ENCODE results near the gene AGAP5. TPM values are rescaled to one million over a fixed set of nuclear protein-coding genes. Genes with fewer than 3 reads are reported as not detected.
A peak's percentile ranks its signal among the peaks of the same experiment; 100 is the strongest.

Gene AGAP5
- total and polyA plus RNA-seq, 2 of the 13 experiments (the other 11 are each of a cell fraction or from before 2014, with no cell fraction given), result 5.3 to 7.9 TPM

- peak; percentile 18; the same call in 1 of the 2 replicates for TF ChIP-seq MEIS1 (CRISPR knock-in tag; IDR thresholded peaks at IDR 0.05; ENCODE audit: borderline replicate concordance)
- peak; percentile 64 for TF ChIP-seq ZFX (CRISPR knock-in tag; IDR thresholded peaks at IDR 0.05; ENCODE audit: low read depth)
- TF ChIP-seq ZSCAN9 (CRISPR knock-in tag; IDR thresholded peaks at IDR 0.05; ENCODE audit: borderline replicate concordance), result no peak
- TF ChIP-seq MYNN (CRISPR knock-in tag; IDR thresholded peaks at IDR 0.05; ENCODE audit: low read depth), result no peak
- TF ChIP-seq ZNF891 (CRISPR knock-in tag; IDR thresholded peaks at IDR 0.05), result no peak
- no peak for TF ChIP-seq ZNF282 (IDR thresholded peaks at IDR 0.05; ENCODE audit: partially characterized antibody)
- no peak for TF ChIP-seq ZNF354B (CRISPR knock-in tag; IDR thresholded peaks at IDR 0.05)
- TF ChIP-seq ZFYVE20 (CRISPR knock-in tag; IDR thresholded peaks at IDR 0.05; ENCODE audit: borderline replicate concordance, low read depth), result no peak
- no peak for TF ChIP-seq ZNF770 (CRISPR knock-in tag; IDR thresholded peaks at IDR 0.05)
- no peak for TF ChIP-seq PBX3 (CRISPR knock-in tag; IDR thresholded peaks at IDR 0.05; ENCODE audit: borderline replicate concordance)
- TF ChIP-seq NFIC (IDR thresholded peaks at IDR 0.05; ENCODE audit: low read length), result peak; percentile 59; the same call in 1 of the 2 replicates
- no peak for TF ChIP-seq ZNF326 (CRISPR knock-in tag; IDR thresholded peaks at IDR 0.05; ENCODE audit: borderline replicate concordance)
- no peak for TF ChIP-seq CBFB (CRISPR knock-in tag; IDR thresholded peaks at IDR 0.05)
- no peak for TF ChIP-seq RORA (CRISPR knock-in tag; IDR thresholded peaks at IDR 0.05)
- 0 out of 2 replicates have a peak, but pooled peaks have one; percentile 41 for TF ChIP-seq ZNF331 (CRISPR knock-in tag; IDR thresholded peaks at IDR 0.05)
- TF ChIP-seq ZNF496 (CRISPR knock-in tag; IDR thresholded peaks at IDR 0.05; ENCODE audit: insufficient replicate concordance), result no peak
- TF ChIP-seq ZNF780A (CRISPR knock-in tag; IDR thresholded peaks at IDR 0.05), result no peak
- TF ChIP-seq HOXD1 (CRISPR knock-in tag; IDR thresholded peaks at IDR 0.05), result no peak
- peak; percentile 93 for TF ChIP-seq PATZ1 (CRISPR knock-in tag; IDR thresholded peaks at IDR 0.05)
- TF ChIP-seq ZNF101 (CRISPR knock-in tag; IDR thresholded peaks at IDR 0.05; ENCODE audit: borderline replicate concordance, low read depth), result no peak
- TF ChIP-seq ZNF773 (CRISPR knock-in tag; IDR thresholded peaks at IDR 0.05; ENCODE audit: borderline replicate concordance), result no peak
- TF ChIP-seq BRCA1 (CRISPR knock-in tag; IDR thresholded peaks at IDR 0.05), result no peak
- no peak for TF ChIP-seq SNAPC5 (CRISPR knock-in tag; IDR thresholded peaks at IDR 0.05; ENCODE audit: borderline replicate concordance)
- TF ChIP-seq ZNF678 (CRISPR knock-in tag; IDR thresholded peaks at IDR 0.05), result no peak; the same call in 1 of the 2 replicates
- no peak for TF ChIP-seq RFXAP (CRISPR knock-in tag; IDR thresholded peaks at IDR 0.05; ENCODE audit: borderline replicate concordance)
- TF ChIP-seq ZNF598 (CRISPR knock-in tag; IDR thresholded peaks at IDR 0.05; ENCODE audit: borderline replicate concordance), result peak; percentile 74; the same call in 1 of the 2 replicates
These were observed 46.2 kb upstream of the AGAP5 start, which contains the start of gene SEC24C (continued) for GRCh38 chr10:73743905-73744663.

All from HepG2 (cell line).